Activated naive CD4-positive, alpha-beta T cell treated with anti-CD3 and anti-CD28 coated beads, Interleukin-2, amount 50 U/mL, for 72 hours (primary cell): Measurements from ENCODE around the gene LAMA5. TPM values are rescaled to one million over a fixed set of nuclear protein-coding genes. Genes with fewer than 3 reads are reported as not detected.

Experiments used
- ATAC-seq, 2 donors: fragments of 150-1000 bp; cut with Tn5 transposase; 2 replicates each; pipeline ENCODE4 v1.10.0; 2021; ENCODE audit warnings: mild to moderate bottlenecking in 2 of 2, moderate library complexity in 2 of 2
- DNase-seq, 2 donors: peaks; one replicate each; pipeline ENCODE4 v3.0.0; 2021 to 2022; ENCODE audit warnings: low spot score in 2 of 2
- H3K27ac Mint-ChIP-seq, 2 donors: one replicate each; pipeline ENCODE4 v1.8.0; 2022; ENCODE audit warnings: mild to moderate bottlenecking in 2 of 2, mixed read lengths in 2 of 2
- H3K36me3 Mint-ChIP-seq, 2 donors: one replicate each; pipeline ENCODE4 v1.8.0; 2022; ENCODE audit warnings: mixed read lengths in 2 of 2
- H3K9me3 Mint-ChIP-seq, 2 donors: one replicate each; pipeline ENCODE4 v1.8.0; 2022; ENCODE audit warnings: mixed read lengths in 2 of 2
- total RNA-seq, 2 donors: library from RNA; stranded (reverse); gene quantifications; one replicate each; pipeline ENCODE4 v1.2.3, GENCODE V29; 2022

The LAMA5 gene
- total RNA-seq, 2 donors from 2014 or later, result 0.36 to 0.95 TPM

DNA sequence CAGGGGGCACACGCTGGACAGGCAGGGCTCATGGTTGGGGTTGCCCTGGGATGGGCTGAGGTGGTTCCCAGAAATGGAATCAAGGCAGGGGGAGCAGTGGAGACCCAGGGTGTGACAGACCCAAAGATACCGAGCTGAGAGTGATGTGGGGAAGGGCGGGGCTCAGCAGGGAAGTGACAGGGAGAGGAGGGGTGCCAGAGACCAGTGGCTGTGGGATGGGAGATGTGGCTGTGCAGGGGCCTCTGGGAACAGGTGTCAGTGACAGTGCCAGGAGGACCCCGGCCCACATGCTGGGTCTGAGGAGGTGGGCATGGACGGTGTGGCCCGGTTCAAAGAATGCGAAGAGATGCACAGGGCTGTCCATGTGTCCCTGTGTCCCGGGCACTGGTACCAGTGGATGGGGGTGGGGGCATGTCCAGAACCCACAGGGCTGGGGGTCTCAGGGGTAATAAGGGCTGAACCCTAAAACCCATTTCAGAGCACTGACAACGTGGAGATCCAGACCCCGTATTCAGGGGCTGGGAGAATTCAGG lies 38.9 kb upstream of the LAMA5 start:
- no peaks in the 10 kb centered on the region for H3K36me3 Mint-ChIP-seq
- no peaks in the 10 kb centered on the region for H3K9me3 Mint-ChIP-seq
- no peak for ATAC-seq
- peak overlapping the region; percentile 69 to 90 for H3K27ac Mint-ChIP-seq
- DNase-seq, result no peak

DNA sequence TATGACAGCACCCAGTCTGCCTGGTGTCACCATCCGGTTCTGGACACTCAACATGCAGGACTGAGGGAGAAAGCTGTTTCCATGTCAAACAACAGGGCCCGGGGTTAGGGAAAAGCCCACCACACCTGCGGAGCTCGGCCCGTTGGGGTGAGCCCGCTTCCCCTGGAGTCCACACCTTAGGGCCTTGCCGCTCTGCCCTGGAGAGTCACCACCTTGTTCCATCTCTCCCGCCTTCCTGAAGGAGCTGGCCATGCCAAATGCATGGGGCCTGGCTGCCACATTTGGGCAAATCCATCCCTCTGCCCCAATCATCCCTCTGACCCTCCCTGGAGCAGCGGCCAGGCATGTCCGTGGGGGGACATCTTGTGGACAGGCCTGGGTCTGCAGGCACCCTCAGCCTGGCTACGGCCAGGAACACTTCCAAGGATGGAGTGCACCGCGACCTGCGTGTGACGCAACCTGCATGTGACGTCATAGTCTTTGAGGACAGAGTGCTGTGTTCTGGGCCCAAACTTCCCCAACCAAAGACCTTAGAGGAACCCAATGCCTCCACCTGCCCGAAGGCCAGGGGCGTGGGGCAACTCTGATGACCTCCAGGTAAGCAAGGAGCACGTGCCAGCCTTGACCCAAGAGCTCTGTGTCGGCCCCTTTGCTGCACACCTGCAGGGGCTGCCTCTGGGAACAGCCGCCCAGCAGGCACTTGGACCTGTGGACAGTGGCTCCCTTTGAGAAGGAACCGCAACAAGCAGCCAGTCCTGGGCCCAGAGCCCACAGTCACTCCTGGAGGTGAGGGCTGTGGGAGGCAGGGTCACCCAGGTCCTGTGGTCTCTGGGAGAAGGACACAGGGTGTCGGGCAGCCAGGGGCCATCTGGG lies 38.2 kb upstream of the LAMA5 start:
- H3K9me3 Mint-ChIP-seq, result no peaks in the 10 kb centered on the region
- ATAC-seq (no peak), DNase-seq (no peak)
- peak overlapping the region; percentile 69 to 90 for H3K27ac Mint-ChIP-seq
- H3K36me3 Mint-ChIP-seq, result no peaks in the 10 kb centered on the region

DNA sequence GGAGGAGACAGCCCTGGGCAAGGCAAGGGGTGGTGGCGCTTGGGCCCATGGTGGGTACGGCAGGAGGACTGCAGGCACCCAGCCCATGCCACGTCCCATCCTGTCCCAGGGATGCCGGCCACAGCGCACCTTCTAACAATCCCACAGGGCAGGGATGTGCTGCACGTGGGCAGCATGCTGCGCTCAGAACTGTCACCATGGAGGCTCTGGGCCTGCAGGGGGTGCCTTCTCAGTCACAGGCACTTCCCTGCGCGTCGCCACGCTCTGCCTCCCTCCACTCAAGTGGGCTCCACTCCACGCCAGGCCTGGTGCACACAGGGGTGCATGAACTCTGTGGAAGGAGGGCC lies 37.6 kb upstream of the LAMA5 start:
- no peak for ATAC-seq
- no peak for DNase-seq
- no peaks in the 10 kb centered on the region for H3K36me3 Mint-ChIP-seq
- no peaks in the 10 kb centered on the region for H3K9me3 Mint-ChIP-seq
- H3K27ac Mint-ChIP-seq, result no peak overlapping the region

DNA sequence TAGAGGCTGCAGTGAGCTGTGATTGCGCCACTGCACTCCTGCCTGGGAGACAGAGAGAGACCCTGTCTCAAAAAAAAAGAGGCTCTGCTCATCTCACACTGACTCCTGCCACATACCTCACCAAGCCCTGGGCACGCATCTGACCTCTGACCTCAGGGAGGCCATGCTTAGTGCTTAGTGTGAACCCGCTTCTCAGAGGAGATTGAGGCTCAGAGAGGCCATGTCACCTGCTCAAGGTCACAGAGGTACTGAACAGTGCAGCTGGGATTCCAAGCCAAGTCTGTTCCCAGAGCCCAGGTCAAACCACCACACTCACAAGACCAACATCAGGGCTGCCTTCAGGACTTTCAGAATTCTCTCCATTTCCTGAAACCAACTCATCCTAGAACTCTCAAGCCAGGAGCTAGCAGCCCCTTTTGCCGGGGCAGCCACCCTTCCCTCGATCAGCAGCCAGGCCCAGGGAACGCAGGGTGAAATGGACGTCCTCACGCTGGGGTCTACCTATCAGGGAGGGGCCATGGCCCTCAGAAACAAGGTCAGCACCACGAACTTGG lies 37.1 kb upstream of the LAMA5 start:
- Mint-ChIP-seq H3K9me3 (no peaks in the 10 kb centered on the region), H3K27ac (no peak overlapping the region), H3K36me3 (no peaks in the 10 kb centered on the region)
- ATAC-seq (no peak), DNase-seq (no peak)

DNA sequence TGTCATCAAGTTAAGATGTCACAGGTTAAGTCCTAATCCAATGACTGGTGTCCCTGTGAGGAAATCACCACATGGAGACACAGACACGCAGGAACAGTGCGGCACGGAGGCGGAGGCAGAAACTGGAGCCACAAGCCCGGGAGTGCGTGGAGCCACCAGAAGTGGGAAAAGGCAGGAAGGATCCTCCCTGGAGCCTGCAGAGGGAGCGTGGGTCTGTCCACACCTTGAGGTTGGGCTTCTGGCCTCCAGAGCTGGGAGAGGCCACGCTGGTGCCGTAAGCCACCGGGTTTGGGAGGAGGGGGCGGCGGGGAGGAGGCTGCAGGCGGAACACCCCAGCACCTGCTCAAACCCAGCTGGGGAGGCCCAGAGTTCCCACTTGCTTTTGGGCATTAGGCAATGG lies 36.2 kb upstream of the LAMA5 start:
- no peaks in the 10 kb centered on the region for H3K9me3 Mint-ChIP-seq
- H3K27ac Mint-ChIP-seq, result no peak overlapping the region
- no peaks in the 10 kb centered on the region for H3K36me3 Mint-ChIP-seq
- DNase-seq (no peak), ATAC-seq (no peak)

DNA sequence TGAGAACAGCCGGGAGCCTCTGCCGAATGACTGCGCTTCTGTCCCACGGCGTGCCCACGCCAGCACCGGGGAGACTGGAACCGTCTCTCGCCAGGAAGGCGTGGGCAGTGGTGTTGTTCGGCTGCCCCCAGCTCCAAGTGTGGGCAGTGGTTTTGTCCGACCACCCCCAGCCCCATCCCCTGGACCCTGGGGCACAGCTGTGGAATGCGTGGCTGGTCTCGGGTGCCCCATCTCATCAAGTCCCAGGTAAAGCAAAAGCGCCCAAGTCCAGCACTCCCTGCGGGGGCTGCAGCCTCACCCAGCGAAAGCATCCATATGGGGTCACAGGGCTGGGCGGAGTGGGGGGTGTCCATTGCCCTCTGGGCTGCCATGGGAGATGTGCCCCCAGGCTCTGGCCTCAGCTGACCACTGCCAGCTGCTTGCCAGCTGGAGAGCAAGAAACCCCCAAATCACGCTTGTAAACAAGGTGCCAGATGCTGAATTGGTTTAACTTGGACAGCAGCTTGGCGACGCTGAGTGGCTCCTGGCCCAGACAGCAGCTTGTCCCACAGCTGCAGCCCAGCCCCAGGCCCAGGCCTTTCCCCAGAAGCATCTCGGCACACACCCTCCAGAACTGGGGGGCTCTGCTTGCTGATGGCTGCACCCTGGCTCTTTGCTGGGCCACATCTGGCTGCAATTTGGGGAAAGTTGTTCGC lies 35.5 kb upstream of the LAMA5 start:
- Mint-ChIP-seq H3K9me3 (peaks cover 0 to 5% of the 10 kb centered on the region in 2 donors), H3K27ac (no peak overlapping the region), H3K36me3 (peaks cover 0 to 2% of the 10 kb centered on the region in 2 donors)
- DNase-seq (no peak), ATAC-seq (no peak)

DNA sequence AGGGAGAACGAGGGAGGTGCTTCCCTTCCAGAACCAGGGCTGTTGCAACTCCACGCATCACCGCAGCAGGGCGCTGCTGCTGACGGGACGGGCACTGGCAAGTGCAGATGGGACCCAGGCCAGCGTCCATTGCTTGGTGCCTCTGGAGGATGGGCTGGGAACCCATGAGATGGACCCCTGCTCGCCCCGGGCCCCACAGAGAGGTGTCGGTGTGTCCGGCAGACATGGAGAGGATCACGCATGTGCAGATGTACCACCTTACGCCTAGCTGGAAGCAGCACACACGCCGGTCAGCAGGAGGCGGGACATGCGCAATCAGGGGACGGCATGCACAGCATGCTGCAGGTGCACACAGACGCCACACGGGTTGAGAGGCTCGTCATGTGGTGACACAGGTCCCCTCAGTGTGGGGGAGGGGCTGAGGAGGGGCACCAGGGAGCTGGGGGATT lies 34.2 kb upstream of the LAMA5 start:
- peaks cover 0 to 5% of the 10 kb centered on the region in 2 donors for H3K9me3 Mint-ChIP-seq
- peaks cover 0 to 8% of the 10 kb centered on the region in 2 donors for H3K36me3 Mint-ChIP-seq
- peak overlapping the region in 1 of 2 donors; percentile 18 for H3K27ac Mint-ChIP-seq
- no peak for ATAC-seq
- DNase-seq, result no peak

DNA sequence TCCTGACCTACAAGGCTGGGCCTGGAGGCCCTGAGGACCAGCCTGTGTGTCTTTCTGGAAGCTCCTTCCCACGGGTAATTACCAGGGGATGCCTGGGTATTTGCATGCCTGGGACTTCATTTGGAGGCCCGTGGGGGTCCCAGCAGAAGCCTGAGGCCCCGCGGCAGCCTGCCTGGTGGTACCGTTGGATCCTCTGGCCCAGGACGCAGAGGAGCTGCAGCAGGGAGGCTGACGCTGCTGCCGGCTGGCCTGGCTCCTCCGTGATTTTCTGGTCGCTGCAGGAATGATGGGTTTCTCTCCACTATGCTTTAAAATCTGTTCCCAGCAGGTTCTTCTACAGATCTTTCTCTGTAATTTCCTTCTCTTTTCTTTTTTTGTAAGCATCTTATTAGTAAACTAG lies 33.4 kb upstream of the LAMA5 start:
- Mint-ChIP-seq H3K9me3 (peaks cover 0 to 5% of the 10 kb centered on the region in 2 donors), H3K27ac (peak overlapping the region in 1 of 2 donors; percentile 18), H3K36me3 (peaks cover 0 to 8% of the 10 kb centered on the region in 2 donors)
- no peak for ATAC-seq
- DNase-seq, result no peak

DNA sequence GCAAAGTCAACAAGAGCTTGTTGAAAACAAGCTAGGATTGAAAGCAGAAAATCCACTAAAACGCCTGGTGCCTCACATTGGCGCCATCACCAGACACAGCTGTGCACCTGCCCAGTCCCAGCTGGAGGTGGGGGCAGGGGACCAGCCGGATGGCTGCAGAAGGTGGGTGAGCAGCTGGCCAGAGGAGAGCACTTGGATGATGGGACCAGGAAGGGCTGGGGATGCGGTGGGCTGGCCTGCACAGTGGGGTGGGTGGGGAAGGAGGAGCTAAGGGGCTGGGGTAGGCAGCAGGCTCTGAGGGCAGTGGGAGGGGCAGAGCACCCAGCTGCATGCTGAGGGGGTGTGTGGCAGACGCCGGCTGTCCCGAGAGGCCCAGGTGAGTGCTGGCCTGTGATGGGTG lies 32.9 kb upstream of the LAMA5 start:
- no peak for ATAC-seq
- DNase-seq, result no peak
- Mint-ChIP-seq H3K36me3 (peaks cover 0 to 8% of the 10 kb centered on the region in 2 donors), H3K9me3 (peaks cover 0 to 5% of the 10 kb centered on the region in 2 donors), H3K27ac (no peak overlapping the region)

DNA sequence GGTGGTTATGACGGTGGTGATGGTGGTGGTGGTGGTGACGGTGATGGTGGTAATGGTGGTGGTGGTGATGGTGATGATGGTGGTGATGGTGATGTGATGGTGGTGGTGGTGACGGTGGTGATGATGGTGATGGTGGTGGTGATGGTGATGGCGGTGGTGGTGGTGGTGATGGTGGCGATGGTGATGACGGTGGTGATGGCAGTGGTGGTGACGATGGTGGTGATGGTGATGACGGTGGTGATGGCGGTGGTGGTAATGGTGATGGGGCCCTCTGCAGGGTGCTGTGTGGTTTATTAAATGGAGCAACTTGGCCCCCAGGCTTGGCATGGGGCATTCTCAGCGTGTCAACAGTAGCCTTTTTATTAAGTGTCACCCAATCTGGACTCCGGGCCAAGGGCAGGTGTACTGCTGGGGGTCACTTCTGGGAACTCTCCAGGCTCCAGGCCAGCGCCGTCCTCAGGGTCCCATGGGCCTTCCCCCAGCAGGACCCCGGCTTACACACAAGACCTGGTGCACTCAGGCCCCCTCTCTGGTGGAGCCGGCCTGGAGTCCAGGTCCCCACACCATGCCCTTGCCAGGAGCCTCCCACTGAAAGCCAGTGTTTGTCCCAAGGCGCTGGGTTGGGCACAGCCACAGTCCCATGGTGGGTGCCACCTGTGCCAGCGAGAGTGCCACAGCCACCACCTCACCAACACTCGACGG lies 31.2 kb upstream of the LAMA5 start:
- Mint-ChIP-seq H3K36me3 (peaks cover 0 to 8% of the 10 kb centered on the region in 2 donors), H3K27ac (no peak overlapping the region), H3K9me3 (peaks cover 0 to 5% of the 10 kb centered on the region in 2 donors)
- DNase-seq (no peak), ATAC-seq (no peak)

DNA sequence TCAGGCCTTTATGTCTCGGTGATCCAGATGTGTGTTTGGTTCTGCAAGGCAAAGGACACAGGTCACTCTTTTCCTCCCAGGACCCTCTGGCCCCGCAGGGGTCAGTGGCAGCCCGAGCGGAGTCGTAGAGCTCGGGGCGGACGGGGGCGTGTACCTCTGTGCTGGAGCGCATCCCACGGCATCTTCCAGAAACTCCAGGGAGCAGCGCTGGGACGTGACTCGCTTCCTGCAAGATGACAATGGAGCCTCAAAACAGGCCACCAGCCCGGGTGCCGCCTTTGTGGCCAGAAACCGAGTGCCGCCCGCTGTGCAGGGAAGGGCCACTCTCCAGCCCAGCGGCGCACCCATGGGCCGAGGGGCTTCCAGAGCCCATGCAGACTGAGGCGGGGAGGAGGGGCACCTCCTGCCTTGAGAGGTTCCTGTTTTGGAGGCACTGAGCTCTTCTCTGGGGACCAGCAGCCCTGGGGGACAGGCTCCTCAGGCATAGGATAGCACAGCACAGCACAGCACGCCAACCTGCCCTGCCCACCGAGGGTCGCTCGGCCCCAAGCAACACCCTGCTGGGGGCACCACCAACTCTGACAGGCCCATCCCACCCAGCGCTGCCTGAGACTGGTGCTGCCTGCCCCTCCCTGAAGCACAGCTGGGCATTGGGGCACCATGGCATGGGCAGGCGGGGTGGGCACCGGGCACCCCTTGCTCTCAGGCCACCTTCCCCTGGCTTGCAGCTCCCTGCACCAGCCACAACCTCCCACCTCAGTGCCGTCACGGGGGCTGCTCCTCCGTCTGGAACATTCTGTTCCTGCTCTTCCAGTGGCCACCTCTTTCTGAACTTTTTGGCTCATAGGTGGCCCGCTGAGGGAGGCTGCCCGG lies 29.5 kb upstream of the LAMA5 start:
- Mint-ChIP-seq H3K36me3 (peaks cover 0 to 8% of the 10 kb centered on the region in 2 donors), H3K27ac (no peak overlapping the region), H3K9me3 (peaks cover 0 to 5% of the 10 kb centered on the region in 2 donors)
- DNase-seq (no peak), ATAC-seq (no peak)

DNA sequence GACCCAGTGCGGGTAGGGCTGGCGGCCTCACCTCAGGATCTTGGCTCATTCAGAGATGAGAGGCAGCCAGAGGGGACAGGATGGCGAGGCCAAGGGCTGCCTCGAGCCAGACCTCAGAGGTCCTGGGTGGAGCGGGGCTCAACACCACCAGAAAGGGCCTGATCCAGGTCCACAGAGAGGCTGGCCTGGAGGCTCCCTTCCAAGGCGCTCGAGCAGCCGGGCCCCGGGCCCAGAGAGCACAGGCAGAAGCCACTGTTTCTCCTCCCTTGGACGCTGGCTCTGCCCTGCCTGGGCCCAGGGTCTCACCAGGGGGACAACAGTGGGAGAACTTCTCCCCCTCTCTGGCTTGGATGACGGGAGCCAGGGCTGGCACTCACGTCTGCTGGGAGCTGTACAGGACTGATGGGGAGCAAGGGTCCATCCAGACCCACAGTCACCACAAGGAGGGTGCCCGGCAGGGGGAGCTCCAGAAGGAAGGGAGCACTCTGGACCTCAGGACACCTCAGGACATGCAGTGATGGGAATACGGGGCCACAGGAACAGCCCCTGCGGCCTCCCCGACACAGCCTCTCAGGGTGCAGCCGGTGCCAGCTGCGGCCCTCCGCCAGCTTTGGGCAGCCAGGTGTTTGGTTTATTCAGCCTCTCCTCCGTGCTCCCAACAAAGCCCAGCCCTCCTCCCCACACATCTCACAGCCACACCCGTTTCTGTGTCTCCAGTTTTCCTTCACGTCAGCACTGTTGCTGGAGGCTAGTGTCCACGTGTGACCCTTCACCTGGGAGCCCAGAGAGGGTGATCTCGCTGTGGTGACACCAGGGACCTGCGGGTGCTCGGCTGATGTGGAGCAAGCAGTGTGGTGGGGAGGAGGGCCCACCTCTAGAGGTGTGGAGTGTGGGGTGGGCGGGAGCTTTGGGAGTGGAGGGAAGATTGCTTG lies 28.5 kb upstream of the LAMA5 start:
- Mint-ChIP-seq H3K36me3 (peaks cover 0 to 8% of the 10 kb centered on the region in 2 donors), H3K9me3 (peaks cover 0 to 5% of the 10 kb centered on the region in 2 donors), H3K27ac (no peak overlapping the region)
- peak in 1 of 2 donors; percentile 4 for ATAC-seq
- DNase-seq, result no peak

DNA sequence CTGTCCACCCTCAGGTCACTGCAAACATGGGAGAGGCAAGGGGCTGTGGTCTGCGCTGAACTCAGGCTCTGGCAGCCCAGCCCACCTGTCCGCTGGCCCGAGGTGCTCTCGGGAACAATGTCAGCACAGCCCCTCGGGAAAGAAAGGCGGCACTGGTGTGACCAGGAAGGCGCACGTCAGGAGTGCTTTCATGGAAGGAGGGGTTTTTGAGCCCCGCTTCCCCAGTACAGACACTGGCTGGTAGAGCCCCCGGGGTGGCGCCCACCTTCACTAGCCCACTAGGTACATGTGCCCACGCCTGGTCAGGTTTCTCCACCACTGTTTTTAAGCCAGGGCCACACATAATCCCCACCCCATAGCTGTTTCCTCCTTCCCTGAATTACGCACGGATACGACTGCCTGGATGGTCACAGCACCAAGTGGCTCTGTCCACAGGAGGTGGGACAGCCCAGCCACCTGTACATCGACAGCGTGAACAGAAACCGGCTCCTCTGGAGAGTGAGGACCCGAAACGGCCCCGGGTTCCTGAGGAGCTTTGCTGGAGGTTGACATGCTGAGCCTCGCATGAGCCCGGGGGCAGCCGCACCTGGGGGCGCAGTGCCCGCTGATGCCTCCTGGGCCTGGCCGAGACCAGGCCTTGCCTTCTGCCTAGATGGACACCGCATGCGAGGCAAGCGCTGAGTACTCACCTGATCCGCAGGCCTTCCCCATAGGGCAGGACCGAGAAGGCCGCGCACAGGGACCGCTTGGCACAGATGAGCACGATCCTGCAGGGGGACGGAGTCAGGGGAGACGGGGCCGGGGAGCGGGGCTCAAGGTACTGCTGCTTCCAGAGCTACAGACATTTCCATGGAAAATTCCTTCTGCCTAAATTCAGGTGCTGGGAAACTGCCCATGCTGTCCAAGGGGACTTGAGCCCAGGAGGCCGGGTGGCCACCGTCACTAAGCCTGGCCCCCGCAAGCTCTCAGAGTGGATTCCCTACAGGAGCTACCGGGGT lies 27.4 kb upstream of the LAMA5 start:
- no peak for DNase-seq
- Mint-ChIP-seq H3K36me3 (peaks cover 4 to 8% of the 10 kb centered on the region in 2 donors), H3K9me3 (peaks cover 0 to 5% of the 10 kb centered on the region in 2 donors), H3K27ac (peak overlapping the region; percentile 36 to 55)
- no peak for ATAC-seq

DNA sequence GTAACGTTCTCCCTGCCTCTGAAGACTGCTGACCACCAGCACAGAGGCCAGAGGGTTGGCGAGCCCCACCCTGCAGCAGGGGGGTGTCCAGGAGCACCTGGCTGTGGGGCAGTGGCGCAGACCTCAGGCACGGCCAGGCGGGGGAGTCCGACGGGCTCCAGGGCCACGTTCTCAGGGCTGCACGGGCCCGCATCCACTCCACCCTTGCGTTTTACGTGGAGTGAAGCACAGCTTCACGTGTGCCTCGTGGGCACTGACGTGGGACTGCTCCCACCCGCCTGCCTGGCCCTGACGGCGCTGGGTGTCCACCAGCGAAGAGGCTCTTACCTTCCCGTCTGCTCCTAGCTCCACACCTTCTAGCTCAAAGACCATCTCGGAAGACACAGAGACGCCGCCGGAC lies 26.7 kb upstream of the LAMA5 start:
- peaks cover 0 to 5% of the 10 kb centered on the region in 2 donors for H3K9me3 Mint-ChIP-seq
- H3K27ac Mint-ChIP-seq, result peak overlapping the region in 1 of 2 donors; percentile 55
- H3K36me3 Mint-ChIP-seq, result peaks cover 11 to 14% of the 10 kb centered on the region in 2 donors
- DNase-seq (no peak), ATAC-seq (no peak)
